ENCODE data around the gene GRM8.

- TF ChIP-seq POLR2A (IDR thresholded peaks at IDR 0.05) (no peak), POLR2AphosphoS5 (IDR thresholded peaks at IDR 0.05) (no peak), CTCF (IDR thresholded peaks at IDR 0.05) (no peak)
These were observed 554.3 kb downstream of the GRM8 start for GRCh38 chr7:126698446-126698845.

All from upper lobe of left lung (tissue), 4 donors.